ENCODE measurements around the gene KAZN.

KAZN gene

DNA sequence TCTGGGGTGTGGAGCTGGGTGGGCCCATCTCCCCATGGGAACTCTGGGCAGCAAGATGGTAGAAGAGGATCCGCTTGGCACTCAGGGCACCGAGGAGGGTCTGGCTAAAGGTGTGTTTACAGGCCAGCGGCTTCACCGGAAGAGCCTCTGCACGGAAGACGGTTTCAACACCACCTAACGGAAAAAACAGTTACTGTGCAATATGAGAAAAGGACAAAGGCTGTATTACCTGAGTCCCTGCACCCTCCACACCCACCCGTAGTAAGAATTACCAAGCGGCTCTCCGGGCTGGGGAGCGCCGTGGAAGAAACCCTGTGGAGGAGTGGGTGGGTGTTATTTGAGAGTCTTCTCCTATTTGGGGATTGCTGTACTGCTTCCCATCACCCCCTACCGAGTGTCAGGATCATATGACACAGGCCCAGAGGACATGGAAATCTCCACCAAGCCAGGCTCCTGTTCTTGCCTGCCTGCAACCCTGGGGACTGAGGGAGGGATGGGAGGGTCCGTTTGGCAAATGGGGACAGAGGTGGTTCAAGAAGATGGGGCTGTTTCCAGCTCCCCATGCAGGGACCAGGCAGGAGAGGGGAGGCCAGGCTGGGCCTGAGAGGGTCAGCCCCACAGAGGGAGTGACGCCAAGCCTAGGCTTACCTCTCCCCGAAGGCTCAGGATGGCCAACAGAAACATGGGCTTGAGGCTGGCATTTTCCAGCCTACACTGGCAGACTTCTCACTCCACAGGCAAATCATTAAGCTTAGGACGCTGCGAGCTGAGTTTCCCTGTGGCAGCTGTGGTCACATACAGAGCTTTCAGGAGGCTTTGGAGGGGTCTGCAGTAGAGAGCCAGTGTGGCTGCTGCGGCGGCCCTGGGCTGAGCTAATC is 351.6 kb downstream of the KAZN start:
- TF ChIP-seq, protein P1, sequence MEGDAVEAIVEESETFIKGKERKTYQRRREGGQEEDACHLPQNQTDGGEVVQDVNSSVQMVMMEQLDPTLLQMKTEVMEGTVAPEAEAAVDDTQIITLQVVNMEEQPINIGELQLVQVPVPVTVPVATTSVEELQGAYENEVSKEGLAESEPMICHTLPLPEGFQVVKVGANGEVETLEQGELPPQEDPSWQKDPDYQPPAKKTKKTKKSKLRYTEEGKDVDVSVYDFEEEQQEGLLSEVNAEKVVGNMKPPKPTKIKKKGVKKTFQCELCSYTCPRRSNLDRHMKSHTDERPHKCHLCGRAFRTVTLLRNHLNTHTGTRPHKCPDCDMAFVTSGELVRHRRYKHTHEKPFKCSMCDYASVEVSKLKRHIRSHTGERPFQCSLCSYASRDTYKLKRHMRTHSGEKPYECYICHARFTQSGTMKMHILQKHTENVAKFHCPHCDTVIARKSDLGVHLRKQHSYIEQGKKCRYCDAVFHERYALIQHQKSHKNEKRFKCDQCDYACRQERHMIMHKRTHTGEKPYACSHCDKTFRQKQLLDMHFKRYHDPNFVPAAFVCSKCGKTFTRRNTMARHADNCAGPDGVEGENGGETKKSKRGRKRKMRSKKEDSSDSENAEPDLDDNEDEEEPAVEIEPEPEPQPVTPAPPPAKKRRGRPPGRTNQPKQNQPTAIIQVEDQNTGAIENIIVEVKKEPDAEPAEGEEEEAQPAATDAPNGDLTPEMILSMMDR (IDR thresholded peaks at IDR 0.05; ENCODE audit: low read length, missing control alignments) = no peak
- H3K4me3 ChIP-seq (replicated peaks; ENCODE audit: low read depth, low read length) = no peak overlapping the region
- DNase-seq (ENCODE audit: low read depth) = no peak

GRCh38 chr1:14951766-14952165 is 353.3 kb downstream of the KAZN start:
- TF ChIP-seq, protein P1 (IDR thresholded peaks at IDR 0.05; ENCODE audit: low read length, missing control alignments) = no peak
- DNase-seq (ENCODE audit: low read depth) = no peak
- no peak overlapping the region for H3K4me3 ChIP-seq (replicated peaks; ENCODE audit: low read depth, low read length)

DNA sequence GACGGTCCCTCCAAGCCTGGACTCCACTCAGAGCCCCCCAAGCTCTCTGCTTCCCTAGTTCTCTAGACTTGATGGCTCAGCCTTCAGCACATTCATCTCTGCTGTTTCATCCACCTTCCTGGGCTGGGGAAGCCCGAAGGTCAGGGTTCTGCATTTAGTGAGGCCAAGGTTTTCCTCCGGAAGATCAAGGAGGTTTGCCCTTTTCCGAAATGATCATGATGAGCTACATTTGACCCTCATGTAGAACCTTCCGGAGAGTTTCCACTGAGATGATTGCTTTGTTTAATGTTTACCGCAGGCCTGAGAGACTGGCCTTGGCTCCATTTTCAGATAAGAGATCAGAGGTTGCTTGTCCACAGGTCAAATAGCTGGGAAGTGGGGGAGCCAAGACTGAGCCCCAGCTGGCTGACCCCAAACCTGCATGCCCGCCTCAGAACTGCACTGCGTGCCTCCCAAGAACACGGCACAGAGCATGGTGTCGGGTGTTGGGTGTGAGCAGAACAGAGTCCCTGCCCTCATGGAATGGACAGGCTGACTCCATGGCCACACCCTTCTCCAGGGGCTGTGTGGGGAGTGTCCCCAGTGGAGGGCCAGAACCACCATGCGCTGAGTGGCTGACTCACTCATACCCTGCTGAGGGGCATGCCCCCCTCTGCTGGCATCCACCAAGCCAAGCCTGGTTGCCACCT is 354.3 kb downstream of the KAZN start:
- no peak overlapping the region for H3K4me3 ChIP-seq (replicated peaks; ENCODE audit: low read depth, low read length)
- TF ChIP-seq, protein P1 (IDR thresholded peaks at IDR 0.05; ENCODE audit: low read length, missing control alignments) = no peak

DNA sequence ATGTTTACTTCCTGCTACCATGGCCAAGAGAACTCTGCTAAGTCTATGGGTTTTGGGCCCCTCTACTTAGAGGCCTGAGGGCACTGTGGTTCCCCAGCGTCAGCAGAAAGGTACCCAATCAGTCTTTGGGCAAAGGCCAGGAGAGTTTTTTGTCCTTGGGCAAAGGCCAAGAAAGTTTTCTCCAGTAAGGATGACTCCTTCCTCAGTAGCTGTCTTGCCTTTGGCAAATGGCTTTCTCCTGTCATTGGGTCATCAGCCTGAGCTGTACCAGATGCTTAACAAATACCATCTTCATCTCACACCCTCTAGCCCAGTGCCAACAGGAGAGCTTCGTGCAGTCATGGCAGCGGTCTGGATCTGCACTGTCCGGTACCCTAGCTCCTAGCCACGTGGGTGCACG is 355.7 kb downstream of the KAZN start:
- no peak overlapping the region for H3K4me3 ChIP-seq (replicated peaks; ENCODE audit: low read depth, low read length)
- peak; percentile 16 for DNase-seq (ENCODE audit: low read depth)
- TF ChIP-seq, protein P1 (IDR thresholded peaks at IDR 0.05; ENCODE audit: low read length, missing control alignments) = no peak

More for the DNA sequence above, 354.3 kb downstream of the KAZN start:
- no peak for DNase-seq (ENCODE audit: low read depth)

- no peak for DNase-seq (ENCODE audit: low read depth)
- no peak overlapping the region for H3K4me3 ChIP-seq (replicated peaks; ENCODE audit: low read depth, low read length)
- TF ChIP-seq, protein P1 (IDR thresholded peaks at IDR 0.05; ENCODE audit: low read length, missing control alignments) = no peak
These were observed 356.4 kb downstream of the KAZN start for GRCh38 chr1:14954930-14955329.

DNA sequence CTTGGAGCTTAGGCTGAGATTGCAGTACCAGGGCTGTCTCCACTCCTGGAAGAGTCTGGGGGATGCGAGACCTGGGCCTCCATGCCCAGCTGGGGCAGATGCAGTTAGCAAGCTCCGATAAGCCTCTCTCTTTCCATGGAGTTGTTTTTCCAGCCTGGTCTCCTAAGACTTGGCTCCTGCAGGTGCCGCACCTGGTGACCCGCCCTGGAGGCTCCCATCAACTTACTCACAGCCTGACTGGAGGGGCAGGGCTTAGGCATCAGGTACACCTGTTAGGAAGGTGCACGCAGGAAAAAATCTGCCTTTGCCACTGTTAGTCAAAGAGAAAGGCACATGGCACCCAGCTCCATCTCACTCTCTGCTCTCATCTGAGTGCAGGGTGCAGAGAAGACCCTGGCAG is 356.9 kb downstream of the KAZN start:
- TF ChIP-seq, protein P1 (IDR thresholded peaks at IDR 0.05; ENCODE audit: low read length, missing control alignments) = no peak
- no peak overlapping the region for H3K4me3 ChIP-seq (replicated peaks; ENCODE audit: low read depth, low read length)
- DNase-seq (ENCODE audit: low read depth) = no peak

Data from fibroblast of pulmonary artery (primary cell).